Colonic mucosa (tissue), 4 donors: ENCODE results near the gene HSD11B1L. TPM values are rescaled to one million over a fixed set of nuclear protein-coding genes. Genes with fewer than 3 reads are reported as not detected.

Source experiments
- DNase-seq: peaks from one replicate; pipeline ENCODE4 v3.0.0-alpha.2; 2020
- H3K27ac ChIP-seq: fragments of 200-600 bp; one replicate; pipeline ENCODE4 v1.8.0; 2021
- H3K27me3 ChIP-seq: fragments of 200-600 bp; one replicate; pipeline ENCODE4 v1.8.0; 2021
- H3K36me3 ChIP-seq: fragments of 200-600 bp; one replicate; pipeline ENCODE4 v1.8.0; 2021
- H3K4me1 ChIP-seq: fragments of 200-600 bp; one replicate; pipeline ENCODE4 v1.8.0; 2021; ENCODE audit warnings: mild to moderate bottlenecking
- H3K4me3 ChIP-seq: fragments of 200-600 bp; one replicate; pipeline ENCODE4 v1.8.0; 2021
- H3K9ac ChIP-seq, 2 donors: one replicate each; pipeline ENCODE4 v1.7.0; 2013; ENCODE audit warnings: control low read depth in 2 of 2, low read depth in 2 of 2, low read length in 2 of 2
- H3K9me3 ChIP-seq: fragments of 200-600 bp; one replicate; pipeline ENCODE4 v1.8.0; 2021
- CTCF ChIP-seq: fragments of 200-600 bp; IDR thresholded peaks from one replicate; pipeline ENCODE4 v1.8.0; 2022; ENCODE audit warnings: antibody characterized with exemption, mild to moderate bottlenecking
- intact Hi-C: fragments of 100-400 bp; cut with DNase I; formaldehyde crosslinking; loops from one replicate; pipeline ENCODE4 v1.14.1; 2022
- total RNA-seq, 2 donors: library from RNA; stranded (reverse); fragmentation: NEBNext Ultra II Directional in 1 of 2; extraction: Animal tissue kit (Norgen Biotek cat#: 25700) in 1 of 2; gene quantifications; one replicate each; pipeline ENCODE4 v1.2.1, GENCODE V29; 2021
- donor health status: healthy.
- donor health status: DM: no; HTN: no; CAD: no.
- donor health status: DM: no; HTN: no; CAD: no.

The HSD11B1L gene
- total RNA-seq, 2 donors from 2014 or later: 3.2 to 3.4 TPM

GRCh38 chr19:5674714-5675113 lies 6.1 kb upstream of the HSD11B1L start:
- no peak for TF ChIP-seq CTCF
- no peaks in the 10 kb centered on the region for H3K9me3 ChIP-seq
- H3K4me1 ChIP-seq: peaks cover 7% of the 10 kb centered on the region
- no peak overlapping the region for H3K9ac ChIP-seq
- no peak overlapping the region for H3K4me3 ChIP-seq
- no peak for DNase-seq
- H3K27ac ChIP-seq: no peak overlapping the region
- no peaks in the 10 kb centered on the region for H3K36me3 ChIP-seq
- intact Hi-C loops: no loop called here
- H3K27me3 ChIP-seq: no peaks in the 10 kb centered on the region

GRCh38 chr19:5676105-5676771 lies 4.6 kb upstream of the HSD11B1L start:
- TF ChIP-seq CTCF: no peak
- intact Hi-C loops: no loop called here
- H3K27ac ChIP-seq: no peak overlapping the region
- H3K4me3 ChIP-seq: no peak overlapping the region
- H3K27me3 ChIP-seq: no peaks in the 10 kb centered on the region
- peak overlapping the region in 1 of 2 donors; percentile 26 for H3K9ac ChIP-seq
- no peak for DNase-seq
- H3K36me3 ChIP-seq: no peaks in the 10 kb centered on the region
- H3K4me1 ChIP-seq: peaks cover 7% of the 10 kb centered on the region
- no peaks in the 10 kb centered on the region for H3K9me3 ChIP-seq

DNA sequence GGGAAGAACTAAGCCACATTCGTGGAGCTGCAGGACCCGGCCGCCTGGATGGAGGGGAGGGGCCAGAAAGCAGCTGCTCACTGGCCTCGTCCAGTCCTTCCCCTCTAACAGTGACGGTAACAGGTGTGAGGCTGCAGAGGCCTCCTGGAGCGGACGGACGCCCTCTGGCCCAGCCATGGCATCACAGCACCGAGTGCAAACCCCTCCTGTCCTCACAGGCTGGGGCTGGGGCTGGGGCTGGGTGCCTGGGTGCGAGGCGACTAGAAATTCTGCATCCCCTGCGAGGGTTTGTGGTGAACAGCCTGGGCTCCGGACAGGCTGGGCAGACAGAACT lies 4.1 kb upstream of the HSD11B1L start:
- no peak for DNase-seq
- no peak overlapping the region for H3K4me3 ChIP-seq
- no peak for TF ChIP-seq CTCF
- H3K36me3 ChIP-seq: no peaks in the 10 kb centered on the region
- no peaks in the 10 kb centered on the region for H3K27me3 ChIP-seq
- no peaks in the 10 kb centered on the region for H3K9me3 ChIP-seq
- intact Hi-C loops: no loop called here
- H3K9ac ChIP-seq: no peak overlapping the region
- no peak overlapping the region for H3K27ac ChIP-seq
- H3K4me1 ChIP-seq: peaks cover 7% of the 10 kb centered on the region

DNA sequence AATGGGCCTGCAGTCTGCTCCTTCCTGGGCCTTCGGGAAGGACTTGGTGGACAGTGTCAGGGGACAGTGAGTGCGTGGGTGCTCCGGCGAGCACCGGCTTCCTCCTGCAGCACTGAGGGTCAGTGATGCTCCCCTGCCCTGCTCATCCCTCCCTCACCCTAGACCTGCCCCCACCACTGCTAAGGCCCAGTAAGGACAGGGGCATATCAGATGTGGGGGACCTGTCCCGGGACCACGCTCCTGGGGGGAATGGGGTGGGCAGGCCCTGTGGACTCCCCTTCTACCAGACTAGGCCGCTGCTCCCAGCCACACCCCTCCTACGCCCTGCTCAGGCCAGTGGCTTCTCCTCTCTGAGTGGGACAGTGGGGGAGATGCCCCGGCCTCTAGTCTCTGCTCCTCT lies 3.7 kb upstream of the HSD11B1L start:
- Histone ChIP-seq H3K9ac (no peak overlapping the region), H3K4me1 (peaks cover 7% of the 10 kb centered on the region), H3K27me3 (no peaks in the 10 kb centered on the region), H3K36me3 (no peaks in the 10 kb centered on the region), H3K27ac (no peak overlapping the region), H3K4me3 (no peak overlapping the region), H3K9me3 (no peaks in the 10 kb centered on the region)
- DNase-seq: no peak
- intact Hi-C loops: no loop called here
- no peak for TF ChIP-seq CTCF

DNA sequence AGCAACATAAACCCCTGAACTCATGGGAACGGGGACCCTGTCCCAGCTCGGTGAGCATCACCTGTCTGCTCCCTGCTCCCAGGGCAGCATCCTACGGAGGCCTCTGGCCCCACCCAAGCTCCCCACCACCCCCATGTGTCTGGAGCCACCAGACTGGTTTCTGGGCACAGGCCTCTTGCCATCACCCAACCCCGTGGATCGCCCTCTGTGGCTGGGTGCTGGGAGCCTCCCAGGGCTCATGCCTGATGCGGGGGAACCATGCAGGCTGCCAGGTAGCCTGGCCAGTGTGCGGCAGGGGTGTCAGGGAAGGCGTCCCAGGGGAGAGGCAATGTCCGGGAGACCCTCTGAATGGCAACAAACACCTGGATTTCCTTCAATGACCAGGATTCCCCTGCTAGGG lies 3.2 kb upstream of the HSD11B1L start:
- H3K27me3 ChIP-seq: no peaks in the 10 kb centered on the region
- H3K4me3 ChIP-seq: no peak overlapping the region
- H3K9me3 ChIP-seq: no peaks in the 10 kb centered on the region
- no peak for DNase-seq
- no peak overlapping the region for H3K27ac ChIP-seq
- no peaks in the 10 kb centered on the region for H3K36me3 ChIP-seq
- intact Hi-C loops: no loop called here
- no peak for TF ChIP-seq CTCF
- H3K4me1 ChIP-seq: peaks cover 7% of the 10 kb centered on the region
- no peak overlapping the region for H3K9ac ChIP-seq
